WTC11 (cell line): ENCODE measurements around the gene ITGA3. TPM values are rescaled to one million over a fixed set of nuclear protein-coding genes. Genes with fewer than 3 reads are reported as not detected.

ENCODE experiments used
- ATAC-seq: fragments of 200-7000 bp; cut with Tn5 transposase; 2 replicates; pipeline ENCODE4 v1.10.0; 2021; ENCODE audit warnings: mild to moderate bottlenecking, moderate library complexity
- CTCF ChIA-PET: fragments of 300-600 bp; sonication (Branson Sonifier 250); formaldehyde crosslinking; loops from one replicate; lab custom pipeline; 2021; ENCODE audit warnings: antibody characterized with exemption; lab: Charles Lee
- POLR2A ChIA-PET: fragments of 350-600 bp; sonication (Branson Sonifier 250); formaldehyde crosslinking; loops from one replicate; lab custom pipeline; 2021; ENCODE audit warnings: antibody characterized with exemption; lab: Charles Lee
- DNase-seq: peaks from one replicate; pipeline ENCODE4 v3.0.0; 2021; ENCODE audit warnings: low spot score
- H3K27ac Mint-ChIP-seq: 2 replicates; pipeline ENCODE4 v1.8.0; 2021; ENCODE audit warnings: mixed read lengths
- H3K27me3 Mint-ChIP-seq: 2 replicates; pipeline ENCODE4 v1.8.0; 2021; ENCODE audit warnings: low read depth, mild to moderate bottlenecking, moderate library complexity, mixed read lengths
- H3K36me3 Mint-ChIP-seq: 2 replicates; pipeline ENCODE4 v1.8.0; 2021; ENCODE audit warnings: mixed read lengths
- H3K4me1 Mint-ChIP-seq: 2 replicates; pipeline ENCODE4 v1.8.0; 2022; ENCODE audit warnings: mixed read lengths
- H3K4me3 Mint-ChIP-seq: 2 replicates; pipeline ENCODE4 v1.8.0; 2021; ENCODE audit warnings: mild to moderate bottlenecking, moderate library complexity, mixed read lengths
- H3K9me3 Mint-ChIP-seq: 2 replicates; pipeline ENCODE4 v1.8.0; 2021; ENCODE audit warnings: mixed read lengths
- CBFB ChIP-seq: sonication (generic); formaldehyde crosslinking; IDR thresholded peaks from 2 replicates; pipeline ENCODE4 v1.8.1; 2022; ENCODE audit warnings: mild to moderate bottlenecking, low read depth, missing genetic modification reagents
- ERG ChIP-seq: fragments of 250-450 bp; sonication (Bioruptor Pico); IDR thresholded peaks from 2 replicates; pipeline ENCODE4 v1.8.0; 2021; ENCODE audit warnings: mild to moderate bottlenecking
- FOXK1 ChIP-seq: sonication (generic); formaldehyde crosslinking; IDR thresholded peaks from 2 replicates; pipeline ENCODE4 v1.8.0; 2022; ENCODE audit warnings: mild to moderate bottlenecking, moderate library complexity, missing genetic modification reagents
- GRHL2 ChIP-seq: fragments of 250-450 bp; sonication (Bioruptor Pico); IDR thresholded peaks from 2 replicates; pipeline ENCODE4 v1.8.0; 2022; ENCODE audit warnings: mild to moderate bottlenecking, moderate library complexity; ENCODE audit not compliant: insufficient replicate concordance, severe bottlenecking
- GTF2I ChIP-seq: fragments of 250-450 bp; sonication (Bioruptor Pico); conservative IDR thresholded peaks from 2 replicates; pipeline ENCODE4 v1.4.0; 2021; ENCODE audit warnings: mild to moderate bottlenecking
- HMGXB4 ChIP-seq: sonication (generic); formaldehyde crosslinking; IDR thresholded peaks from 2 replicates; pipeline ENCODE4 v1.8.1; 2023; ENCODE audit warnings: mild to moderate bottlenecking, moderate library complexity, missing genetic modification reagents
- MXD4 ChIP-seq: fragments of 250-450 bp; sonication (Bioruptor Pico); IDR thresholded peaks from 2 replicates; pipeline ENCODE4 v1.8.0; 2021; ENCODE audit warnings: mild to moderate bottlenecking, moderate library complexity, borderline replicate concordance
- NFATC4 ChIP-seq: fragments of 250-450 bp; sonication (Bioruptor Pico); IDR thresholded peaks from 2 replicates; pipeline ENCODE4 v1.9.0; 2021; ENCODE audit warnings: mild to moderate bottlenecking
- NR1H2 ChIP-seq: sonication (generic); formaldehyde crosslinking; IDR thresholded peaks from 2 replicates; pipeline ENCODE4 v1.9.0; 2021; ENCODE audit warnings: mild to moderate bottlenecking, moderate library complexity, missing genetic modification reagents
- NR3C1 ChIP-seq: sonication (generic); formaldehyde crosslinking; conservative IDR thresholded peaks from 2 replicates; pipeline ENCODE4 v1.8.1; 2023; ENCODE audit warnings: low read depth, mild to moderate bottlenecking, missing genetic modification reagents
- SP1 ChIP-seq: sonication (generic); formaldehyde crosslinking; conservative IDR thresholded peaks from 2 replicates; pipeline ENCODE4 v1.8.1; 2022; ENCODE audit warnings: missing genetic modification reagents
- TCF7 ChIP-seq: sonication (generic); formaldehyde crosslinking; IDR thresholded peaks from 2 replicates; pipeline ENCODE4 v1.8.0; 2022; ENCODE audit warnings: mild to moderate bottlenecking, low read depth, missing genetic modification reagents, moderate library complexity
- TEAD1 ChIP-seq: sonication (generic); formaldehyde crosslinking; IDR thresholded peaks from 2 replicates; pipeline ENCODE4 v1.8.0; 2022; ENCODE audit warnings: mild to moderate bottlenecking, missing genetic modification reagents
- TP53 ChIP-seq: sonication (generic); formaldehyde crosslinking; IDR thresholded peaks from 2 replicates; pipeline ENCODE4 v1.8.1; 2023; ENCODE audit warnings: mild to moderate bottlenecking, missing genetic modification reagents
- USF1 ChIP-seq: sonication (generic); formaldehyde crosslinking; IDR thresholded peaks from 2 replicates; pipeline ENCODE4 v1.8.0; 2022; ENCODE audit warnings: mild to moderate bottlenecking, missing genetic modification reagents
- ZNF219 ChIP-seq: sonication (generic); formaldehyde crosslinking; IDR thresholded peaks from 2 replicates; pipeline ENCODE4 v1.8.0; 2023; ENCODE audit warnings: missing genetic modification reagents, mild to moderate bottlenecking, borderline replicate concordance
- total RNA-seq: library from RNA; stranded (reverse); gene quantifications from 3 replicates; pipeline ENCODE4 v1.2.3, GENCODE V29; 2021
- TF ChIP-seq, protein P1 (sequence below): sonication (generic); formaldehyde crosslinking; IDR thresholded peaks from 2 replicates; pipeline ENCODE4 v1.8.1; 2022; ENCODE audit warnings: low read depth, mild to moderate bottlenecking, moderate library complexity, missing genetic modification reagents, borderline replicate concordance
- TF ChIP-seq, protein P2 (sequence below): sonication (generic); formaldehyde crosslinking; IDR thresholded peaks from 2 replicates; pipeline ENCODE4 v1.8.1; 2023; ENCODE audit warnings: mild to moderate bottlenecking, missing genetic modification reagents
- TF ChIP-seq, protein P3 (sequence below): sonication (generic); formaldehyde crosslinking; IDR thresholded peaks from 2 replicates; pipeline ENCODE4 v1.8.1; 2023; ENCODE audit warnings: mild to moderate bottlenecking, missing genetic modification reagents, borderline replicate concordance
- TF ChIP-seq, protein P4 (sequence below): sonication (generic); formaldehyde crosslinking; IDR thresholded peaks from 2 replicates; pipeline ENCODE4 v1.8.1; 2022; ENCODE audit warnings: mild to moderate bottlenecking, moderate library complexity, missing genetic modification reagents
- TF ChIP-seq, protein P5 (sequence below): sonication (generic); formaldehyde crosslinking; IDR thresholded peaks from 2 replicates; pipeline ENCODE4 v1.8.1; 2023; ENCODE audit warnings: mild to moderate bottlenecking, missing genetic modification reagents, moderate library complexity

The ITGA3 gene
- total RNA-seq, 1 experiment from 2014 or later: 35.3 TPM

GRCh38 chr17:50021681-50022370, 34.1 kb upstream of the ITGA3 start:
- H3K4me3 Mint-ChIP-seq: no peak overlapping the region
- ATAC-seq (no peak), DNase-seq (no peak)
- TF ChIP-seq, protein P1, sequence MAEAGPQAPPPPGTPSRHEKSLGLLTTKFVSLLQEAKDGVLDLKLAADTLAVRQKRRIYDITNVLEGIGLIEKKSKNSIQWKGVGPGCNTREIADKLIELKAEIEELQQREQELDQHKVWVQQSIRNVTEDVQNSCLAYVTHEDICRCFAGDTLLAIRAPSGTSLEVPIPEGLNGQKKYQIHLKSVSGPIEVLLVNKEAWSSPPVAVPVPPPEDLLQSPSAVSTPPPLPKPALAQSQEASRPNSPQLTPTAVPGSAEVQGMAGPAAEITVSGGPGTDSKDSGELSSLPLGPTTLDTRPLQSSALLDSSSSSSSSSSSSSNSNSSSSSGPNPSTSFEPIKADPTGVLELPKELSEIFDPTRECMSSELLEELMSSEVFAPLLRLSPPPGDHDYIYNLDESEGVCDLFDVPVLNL (CRISPR knock-in tag): no peak
- TF ChIP-seq TP53 (no peak), ERG (CRISPR knock-in tag) (no peak), NR1H2 (CRISPR knock-in tag) (no peak), NFATC4 (CRISPR knock-in tag) (no peak), ZNF219 (CRISPR knock-in tag) (no peak), TCF7 (CRISPR knock-in tag) (no peak), CBFB (CRISPR knock-in tag) (no peak), GRHL2 (CRISPR knock-in tag) (no peak), TEAD1 (CRISPR knock-in tag) (no peak)
- TF ChIP-seq, protein P2, sequence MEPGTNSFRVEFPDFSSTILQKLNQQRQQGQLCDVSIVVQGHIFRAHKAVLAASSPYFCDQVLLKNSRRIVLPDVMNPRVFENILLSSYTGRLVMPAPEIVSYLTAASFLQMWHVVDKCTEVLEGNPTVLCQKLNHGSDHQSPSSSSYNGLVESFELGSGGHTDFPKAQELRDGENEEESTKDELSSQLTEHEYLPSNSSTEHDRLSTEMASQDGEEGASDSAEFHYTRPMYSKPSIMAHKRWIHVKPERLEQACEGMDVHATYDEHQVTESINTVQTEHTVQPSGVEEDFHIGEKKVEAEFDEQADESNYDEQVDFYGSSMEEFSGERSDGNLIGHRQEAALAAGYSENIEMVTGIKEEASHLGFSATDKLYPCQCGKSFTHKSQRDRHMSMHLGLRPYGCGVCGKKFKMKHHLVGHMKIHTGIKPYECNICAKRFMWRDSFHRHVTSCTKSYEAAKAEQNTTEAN: no peak
- TF ChIP-seq, protein P3, sequence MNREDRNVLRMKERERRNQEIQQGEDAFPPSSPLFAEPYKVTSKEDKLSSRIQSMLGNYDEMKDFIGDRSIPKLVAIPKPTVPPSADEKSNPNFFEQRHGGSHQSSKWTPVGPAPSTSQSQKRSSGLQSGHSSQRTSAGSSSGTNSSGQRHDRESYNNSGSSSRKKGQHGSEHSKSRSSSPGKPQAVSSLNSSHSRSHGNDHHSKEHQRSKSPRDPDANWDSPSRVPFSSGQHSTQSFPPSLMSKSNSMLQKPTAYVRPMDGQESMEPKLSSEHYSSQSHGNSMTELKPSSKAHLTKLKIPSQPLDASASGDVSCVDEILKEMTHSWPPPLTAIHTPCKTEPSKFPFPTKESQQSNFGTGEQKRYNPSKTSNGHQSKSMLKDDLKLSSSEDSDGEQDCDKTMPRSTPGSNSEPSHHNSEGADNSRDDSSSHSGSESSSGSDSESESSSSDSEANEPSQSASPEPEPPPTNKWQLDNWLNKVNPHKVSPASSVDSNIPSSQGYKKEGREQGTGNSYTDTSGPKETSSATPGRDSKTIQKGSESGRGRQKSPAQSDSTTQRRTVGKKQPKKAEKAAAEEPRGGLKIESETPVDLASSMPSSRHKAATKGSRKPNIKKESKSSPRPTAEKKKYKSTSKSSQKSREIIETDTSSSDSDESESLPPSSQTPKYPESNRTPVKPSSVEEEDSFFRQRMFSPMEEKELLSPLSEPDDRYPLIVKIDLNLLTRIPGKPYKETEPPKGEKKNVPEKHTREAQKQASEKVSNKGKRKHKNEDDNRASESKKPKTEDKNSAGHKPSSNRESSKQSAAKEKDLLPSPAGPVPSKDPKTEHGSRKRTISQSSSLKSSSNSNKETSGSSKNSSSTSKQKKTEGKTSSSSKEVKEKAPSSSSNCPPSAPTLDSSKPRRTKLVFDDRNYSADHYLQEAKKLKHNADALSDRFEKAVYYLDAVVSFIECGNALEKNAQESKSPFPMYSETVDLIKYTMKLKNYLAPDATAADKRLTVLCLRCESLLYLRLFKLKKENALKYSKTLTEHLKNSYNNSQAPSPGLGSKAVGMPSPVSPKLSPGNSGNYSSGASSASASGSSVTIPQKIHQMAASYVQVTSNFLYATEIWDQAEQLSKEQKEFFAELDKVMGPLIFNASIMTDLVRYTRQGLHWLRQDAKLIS (CRISPR knock-in tag): no peak
- ChIA-PET CTCF (interaction anchor here (0.7 to 2.4 kb wide), 6 partner anchors 35 to 72 kb away, joined by 3 to 12 read pairs (median 4); partner anchors contain the start of genes ITGA3 and PDK2), POLR2A (no interaction called here)
- peaks cover 4% of the 10 kb centered on the region; the same call in 1 of the 2 replicates for H3K9me3 Mint-ChIP-seq
- 0 out of 2 replicates have a peak, but pooled peaks cover 5% of the 10 kb centered on the region for H3K4me1 Mint-ChIP-seq
- H3K36me3 Mint-ChIP-seq: no peaks in the 10 kb centered on the region
- H3K27ac Mint-ChIP-seq: no peak overlapping the region
- peaks cover 10% of the 10 kb centered on the region for H3K27me3 Mint-ChIP-seq

DNA sequence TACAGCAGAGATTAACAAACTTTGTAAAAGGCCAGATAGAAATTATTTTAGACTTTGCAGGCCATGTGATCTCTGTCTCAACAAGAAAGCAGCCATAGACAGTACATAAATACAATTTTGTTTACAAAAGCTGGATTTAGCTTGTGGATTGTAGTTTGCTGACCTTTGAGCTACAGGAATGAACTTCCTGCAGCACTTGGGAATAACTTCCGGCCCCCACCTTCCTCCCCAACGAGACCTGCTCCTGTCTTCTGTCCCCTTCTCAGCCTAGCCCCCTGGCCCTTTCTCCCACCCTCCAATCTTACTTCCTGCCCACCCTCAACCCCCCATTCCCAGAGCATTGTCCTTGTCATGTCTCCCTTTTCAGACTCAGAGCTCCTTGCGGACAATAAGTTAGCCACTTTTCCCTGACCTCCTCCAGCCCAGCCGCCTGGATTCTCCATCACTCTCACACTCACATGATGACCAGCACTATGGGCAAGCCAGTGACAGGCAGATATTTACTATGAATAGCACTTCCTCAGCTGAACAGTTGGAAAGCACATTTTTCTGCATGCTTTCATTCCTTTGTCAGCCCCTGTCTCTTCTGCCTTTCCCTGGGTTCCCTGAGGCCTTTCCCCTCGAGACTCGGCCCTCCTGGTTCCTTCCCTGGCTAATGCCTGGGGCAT, 33.3 kb upstream of the ITGA3 start:
- H3K27me3 Mint-ChIP-seq: peaks cover 10% of the 10 kb centered on the region
- H3K9me3 Mint-ChIP-seq: peaks cover 4% of the 10 kb centered on the region; the same call in 1 of the 2 replicates
- ATAC-seq (no peak), DNase-seq (no peak)
- H3K27ac Mint-ChIP-seq: 0 out of 2 replicates have a peak overlapping the region, but pooled peaks have one; percentile 18
- CTCF ChIA-PET: interaction anchor here (0.8 to 2.4 kb wide), 4 partner anchors 34 to 72 kb away, joined by 3 to 12 read pairs (median 6); partner anchors contain the start of genes ITGA3 and PDK2
- H3K36me3 Mint-ChIP-seq: no peaks in the 10 kb centered on the region
- POLR2A ChIA-PET: no interaction called here
- no peak overlapping the region for H3K4me3 Mint-ChIP-seq
- peaks cover 9% of the 10 kb centered on the region for H3K4me1 Mint-ChIP-seq
- TF ChIP-seq MXD4 (CRISPR knock-in tag) (no peak), FOXK1 (no peak), SP1 (CRISPR knock-in tag) (no peak), NR1H2 (CRISPR knock-in tag) (no peak), CBFB (CRISPR knock-in tag) (no peak), USF1 (CRISPR knock-in tag) (no peak), NR3C1 (CRISPR knock-in tag) (no peak), TCF7 (CRISPR knock-in tag) (no peak), HMGXB4 (CRISPR knock-in tag) (no peak), GTF2I (CRISPR knock-in tag) (no peak)
- TF ChIP-seq, protein P4, sequence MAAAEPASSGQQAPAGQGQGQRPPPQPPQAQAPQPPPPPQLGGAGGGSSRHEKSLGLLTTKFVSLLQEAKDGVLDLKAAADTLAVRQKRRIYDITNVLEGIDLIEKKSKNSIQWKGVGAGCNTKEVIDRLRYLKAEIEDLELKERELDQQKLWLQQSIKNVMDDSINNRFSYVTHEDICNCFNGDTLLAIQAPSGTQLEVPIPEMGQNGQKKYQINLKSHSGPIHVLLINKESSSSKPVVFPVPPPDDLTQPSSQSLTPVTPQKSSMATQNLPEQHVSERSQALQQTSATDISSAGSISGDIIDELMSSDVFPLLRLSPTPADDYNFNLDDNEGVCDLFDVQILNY: no peak
- TF ChIP-seq, protein P5, sequence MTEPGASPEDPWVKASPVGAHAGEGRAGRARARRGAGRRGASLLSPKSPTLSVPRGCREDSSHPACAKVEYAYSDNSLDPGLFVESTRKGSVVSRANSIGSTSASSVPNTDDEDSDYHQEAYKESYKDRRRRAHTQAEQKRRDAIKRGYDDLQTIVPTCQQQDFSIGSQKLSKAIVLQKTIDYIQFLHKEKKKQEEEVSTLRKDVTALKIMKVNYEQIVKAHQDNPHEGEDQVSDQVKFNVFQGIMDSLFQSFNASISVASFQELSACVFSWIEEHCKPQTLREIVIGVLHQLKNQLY (CRISPR knock-in tag): no peak
